Heart left ventricle (tissue), 13 donors: ENCODE results near the gene BMPR1B.

ENCODE experiments used
- POLR2A ChIP-seq, 2 donors: fragments of 450-650 bp; IDR thresholded peaks; one replicate each; pipeline ENCODE4 v1.6.1; 2017; ENCODE audit warnings: antibody characterized with exemption in 2 of 2, mild to moderate bottlenecking in 2 of 2, moderate library complexity in 2 of 2
- TF ChIP-seq, protein P1 (sequence below), 12 donors: fragments of 200-600 bp; sonication (generic) in 4 of 12; IDR thresholded peaks; one replicate each; pipeline versions ENCODE4 v1.5.0 to v1.8.0; 2018 to 2022; ENCODE audit warnings: antibody characterized with exemption in 12 of 12, mild to moderate bottlenecking in 5 of 12
- donor health status: ischemic (EF 13 %, LVEDD 7.1; RV severe dilation, severe dysfunction).
- donor health status: DM: no; HTN: yes; CAD: no.
- donor health status: DM: no; HTN: no; CAD: no.
- donor health status: ischemic (EF 25% LVEDD 6.9; RV normal size, moderate dysfunction).
- donor health status: ischemic (EF 25% LVEDD 5.7; RV mildly dilated, moderate dysfunction).
- donor health status: ischemic (EF 35%, LVEDD 5.7; RV mildly dilated, moderate dysfunction).
- donor health status: nonischemic (EF 11% LVEDD 7.7; RV severe dilation, severe dysfunction).
- donor health status: DM: yes; HTN: yes; CAD: no.
- donor health status: PGD.
- donor health status: ischemic (EF 29% LVEDD 5.4; RV normal size, mild dysfunction).
- donor health status: nonischemic (EF 23%, LVEDD 6.1; RV moderate dilation, normal function).

DNA sequence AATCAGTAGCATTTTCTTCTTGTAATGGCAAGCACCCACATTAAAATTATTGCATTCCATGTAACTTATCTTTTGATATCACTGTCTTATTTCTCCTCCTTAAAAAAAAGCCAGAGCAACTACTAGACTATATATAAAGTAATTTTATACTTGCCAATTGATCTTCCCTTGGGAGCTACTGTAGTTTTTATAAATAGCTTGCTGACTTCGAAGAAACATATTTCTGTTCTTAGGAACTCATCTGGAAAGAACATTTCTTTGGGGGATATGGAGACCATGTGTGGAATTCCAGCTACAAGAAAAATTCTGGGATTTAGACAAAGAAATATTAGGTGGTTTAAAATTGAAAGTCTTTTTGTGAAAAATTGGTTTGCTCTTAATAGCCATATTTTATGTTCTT lies 94.9 kb downstream of the BMPR1B start:
- TF ChIP-seq, protein P1, sequence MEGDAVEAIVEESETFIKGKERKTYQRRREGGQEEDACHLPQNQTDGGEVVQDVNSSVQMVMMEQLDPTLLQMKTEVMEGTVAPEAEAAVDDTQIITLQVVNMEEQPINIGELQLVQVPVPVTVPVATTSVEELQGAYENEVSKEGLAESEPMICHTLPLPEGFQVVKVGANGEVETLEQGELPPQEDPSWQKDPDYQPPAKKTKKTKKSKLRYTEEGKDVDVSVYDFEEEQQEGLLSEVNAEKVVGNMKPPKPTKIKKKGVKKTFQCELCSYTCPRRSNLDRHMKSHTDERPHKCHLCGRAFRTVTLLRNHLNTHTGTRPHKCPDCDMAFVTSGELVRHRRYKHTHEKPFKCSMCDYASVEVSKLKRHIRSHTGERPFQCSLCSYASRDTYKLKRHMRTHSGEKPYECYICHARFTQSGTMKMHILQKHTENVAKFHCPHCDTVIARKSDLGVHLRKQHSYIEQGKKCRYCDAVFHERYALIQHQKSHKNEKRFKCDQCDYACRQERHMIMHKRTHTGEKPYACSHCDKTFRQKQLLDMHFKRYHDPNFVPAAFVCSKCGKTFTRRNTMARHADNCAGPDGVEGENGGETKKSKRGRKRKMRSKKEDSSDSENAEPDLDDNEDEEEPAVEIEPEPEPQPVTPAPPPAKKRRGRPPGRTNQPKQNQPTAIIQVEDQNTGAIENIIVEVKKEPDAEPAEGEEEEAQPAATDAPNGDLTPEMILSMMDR (IDR thresholded peaks at IDR 0.05), result no peak
- TF ChIP-seq POLR2A (IDR thresholded peaks at IDR 0.05), result no peak
